Measurements from ENCODE around the gene PXK. TPM values are rescaled to one million over a fixed set of nuclear protein-coding genes. Genes with fewer than 3 reads are reported as not detected.

PXK gene
- total RNA-seq, 1 donor from 2014 or later: 10.8 TPM

GRCh38 chr3:58317811-58318210, 14.9 kb upstream of the PXK start:
- intact Hi-C loops (cut with DNase I): loop anchor here (10.0 kb wide), 1 partner anchor 317 kb away; no protein-coding TSS in a partner anchor
- DNase-seq (ENCODE audit: low spot score): no peak

- intact Hi-C loops (cut with DNase I): no loop called here
- no peak for DNase-seq (ENCODE audit: low spot score)
These were observed 10.9 kb upstream of the PXK start for GRCh38 chr3:58321791-58322190.

GRCh38 chr3:58322793-58323192, 9.9 kb upstream of the PXK start:
- intact Hi-C loops (cut with DNase I): no loop called here
- DNase-seq (ENCODE audit: low spot score): no peak

GRCh38 chr3:58323529-58324390, 8.9 kb upstream of the PXK start:
- intact Hi-C loops (cut with DNase I): no loop called here
- no peak for DNase-seq (ENCODE audit: low spot score)

GRCh38 chr3:58324391-58325390, 8.0 kb upstream of the PXK start:
- no peak for DNase-seq (ENCODE audit: low spot score)
- intact Hi-C loops (cut with DNase I): no loop called here

- intact Hi-C loops (cut with DNase I): no loop called here
- DNase-seq (ENCODE audit: low spot score): no peak
These were observed 7.1 kb upstream of the PXK start for GRCh38 chr3:58325525-58325992.

- intact Hi-C loops (cut with DNase I): no loop called here
These were observed 6.3 kb upstream of the PXK start for GRCh38 chr3:58326267-58326900.

GRCh38 chr3:58329150-58329921, 3.4 kb upstream of the PXK start:
- intact Hi-C loops (cut with DNase I): no loop called here
- DNase-seq (ENCODE audit: low spot score): no peak

More at GRCh38 chr3:58326267-58326900, 6.3 kb upstream of the PXK start:
- DNase-seq (ENCODE audit: low spot score): no peak

GRCh38 chr3:58329922-58330413, 2.7 kb upstream of the PXK start:
- intact Hi-C loops (cut with DNase I): loop anchor here (5.0 to 10.0 kb wide), 3 partner anchors 67 to 205 kb away; partner anchors contain the start of gene ACOX2
- DNase-seq (ENCODE audit: low spot score): no peak

GRCh38 chr3:58331593-58332152, 1.0 kb upstream of the PXK start:
- DNase-seq (ENCODE audit: low spot score): no peak
- intact Hi-C loops (cut with DNase I): loop anchor here (1.0 to 10.0 kb wide), 5 partner anchors 66 to 203 kb away; partner anchors contain the start of genes ACOX2, KCTD6 and PDHB

- intact Hi-C loops (cut with DNase I): loop anchor here (1.0 to 10.0 kb wide), 4 partner anchors 27 to 201 kb away; partner anchors contain the start of genes ACOX2, HTD2 and RPP14
- DNase-seq (ENCODE audit: low spot score): peak; percentile 75
These were observed 717 bp downstream of the PXK start for GRCh38 chr3:58333206-58334012.

- intact Hi-C loops (cut with DNase I): loop anchor here (5.0 to 10.0 kb wide), 3 partner anchors 63 to 201 kb away; partner anchors contain the start of gene ACOX2
- DNase-seq (ENCODE audit: low spot score): no peak
These were observed 1.3 kb downstream of the PXK start for GRCh38 chr3:58334013-58334321.

GRCh38 chr3:58334506-58334884, 1.8 kb downstream of the PXK start:
- DNase-seq (ENCODE audit: low spot score): no peak

GRCh38 chr3:58335652-58335947, 2.9 kb downstream of the PXK start:
- no peak for DNase-seq (ENCODE audit: low spot score)
- intact Hi-C loops (cut with DNase I): loop anchor here (10.0 kb wide), 1 partner anchor 199 kb away; the partner anchor contains the start of gene ACOX2

More at GRCh38 chr3:58334506-58334884, 1.8 kb downstream of the PXK start:
- intact Hi-C loops (cut with DNase I): loop anchor here (5.0 to 10.0 kb wide), 3 partner anchors 63 to 200 kb away; partner anchors contain the start of gene ACOX2

GRCh38 chr3:58336135-58336882, 3.6 kb downstream of the PXK start:
- no peak for DNase-seq (ENCODE audit: low spot score)
- intact Hi-C loops (cut with DNase I): loop anchor here (10.0 kb wide), 1 partner anchor 198 kb away; the partner anchor contains the start of gene ACOX2

- intact Hi-C loops (cut with DNase I): loop anchor here (10.0 kb wide), 1 partner anchor 198 kb away; the partner anchor contains the start of gene ACOX2
- no peak for DNase-seq (ENCODE audit: low spot score)
These were observed 4.5 kb downstream of the PXK start for GRCh38 chr3:58337190-58337589.
